ENCODE data around the gene PTPN14.

Gene PTPN14

DNA sequence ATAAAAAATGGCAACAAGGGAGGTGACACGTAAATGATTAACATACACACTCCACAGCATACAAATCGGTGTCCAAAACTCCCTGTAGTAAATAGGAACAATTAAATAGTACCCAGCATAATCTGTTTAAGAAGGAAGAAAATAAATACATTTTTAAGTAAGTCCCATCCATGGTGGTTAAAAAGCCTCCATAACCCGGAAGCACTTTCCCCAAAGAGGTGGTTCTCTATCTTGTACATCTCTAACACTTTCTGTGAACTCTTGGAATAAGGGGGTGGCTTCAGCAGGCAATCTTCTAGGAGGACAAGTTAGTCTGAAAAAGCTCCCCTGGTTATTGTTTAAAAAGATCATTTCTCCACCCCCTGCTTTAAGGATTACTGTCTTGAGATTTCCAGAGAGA lies 76.9 kb downstream of the PTPN14 start:
- no peak for DNase-seq

DNA sequence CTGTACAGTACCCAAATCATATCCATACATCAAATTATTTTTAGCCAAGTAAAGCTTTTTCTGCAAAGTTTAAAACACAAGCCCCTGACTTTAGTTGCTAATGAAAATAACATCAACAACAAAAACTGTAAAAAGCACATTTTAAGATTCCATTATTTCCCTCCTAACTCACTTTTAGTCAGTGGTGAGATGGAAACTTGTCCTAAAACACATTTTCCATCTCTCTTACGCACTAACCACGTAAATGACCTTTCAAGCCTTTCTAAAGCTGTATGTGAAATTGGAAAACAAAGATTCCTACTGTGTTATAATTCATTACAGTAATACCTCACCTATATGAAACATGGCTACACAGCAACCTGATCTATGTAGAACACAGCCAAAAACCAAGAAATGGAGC lies 77.5 kb downstream of the PTPN14 start:
- no peak for DNase-seq

DNA sequence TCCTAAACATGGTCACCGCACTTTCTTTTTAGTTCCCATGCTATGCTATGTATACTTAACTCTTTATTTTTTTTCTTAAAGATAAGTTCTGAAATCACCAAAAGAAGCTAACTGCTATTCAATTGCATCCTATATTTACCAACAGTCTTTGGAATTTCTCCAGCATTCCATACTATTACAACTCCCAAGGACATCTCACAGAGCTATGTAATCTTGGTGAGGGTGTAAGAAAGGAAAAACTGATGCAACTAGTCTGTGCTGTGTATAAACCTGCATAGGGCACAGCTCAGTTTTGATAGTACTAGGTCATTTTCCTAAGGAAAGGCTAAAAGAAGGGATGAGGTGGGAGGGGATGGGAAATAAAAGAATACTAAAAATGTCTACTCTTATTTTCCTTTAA lies 78.0 kb downstream of the PTPN14 start:
- DNase-seq, result no peak

DNA sequence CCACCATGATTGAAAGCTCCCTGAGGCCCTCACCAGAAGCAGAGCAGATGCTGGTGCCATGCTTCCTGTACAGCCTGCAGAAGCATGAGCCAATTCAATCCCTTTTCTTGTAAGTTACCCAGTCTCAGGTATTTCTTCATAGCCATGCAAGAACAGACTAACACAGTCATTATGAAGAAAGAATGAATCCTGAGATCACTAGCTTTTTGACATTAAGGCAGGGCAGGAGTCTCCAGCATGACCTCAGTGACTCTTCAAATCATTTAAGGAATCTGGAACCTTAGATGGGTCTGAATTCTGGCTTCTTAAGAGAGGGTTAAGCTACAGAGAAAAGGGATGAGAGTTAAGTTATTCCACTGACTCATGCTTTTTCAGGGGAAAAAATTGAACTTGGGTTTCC lies 79.0 kb downstream of the PTPN14 start:
- no peak for DNase-seq

DNA sequence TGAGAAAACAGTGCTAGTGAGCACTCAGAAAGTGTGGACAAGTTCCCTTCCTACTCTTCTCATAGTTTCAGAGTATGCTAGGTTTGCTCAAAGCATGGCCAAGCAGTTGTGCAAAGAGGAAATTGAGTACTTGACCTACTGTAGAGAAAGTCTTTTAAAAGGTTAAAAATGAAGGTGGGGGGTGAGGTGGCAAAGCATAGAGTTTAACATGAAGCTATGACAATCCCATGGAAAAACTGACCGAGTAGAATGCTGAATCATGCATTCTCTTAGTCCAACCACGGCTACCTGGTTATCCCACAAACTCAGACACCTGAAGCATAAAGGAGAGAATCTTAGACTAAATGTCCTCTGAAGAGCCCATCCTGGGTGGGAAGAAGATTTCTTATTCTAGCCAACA lies 79.9 kb downstream of the PTPN14 start:
- no peak for DNase-seq

DNA sequence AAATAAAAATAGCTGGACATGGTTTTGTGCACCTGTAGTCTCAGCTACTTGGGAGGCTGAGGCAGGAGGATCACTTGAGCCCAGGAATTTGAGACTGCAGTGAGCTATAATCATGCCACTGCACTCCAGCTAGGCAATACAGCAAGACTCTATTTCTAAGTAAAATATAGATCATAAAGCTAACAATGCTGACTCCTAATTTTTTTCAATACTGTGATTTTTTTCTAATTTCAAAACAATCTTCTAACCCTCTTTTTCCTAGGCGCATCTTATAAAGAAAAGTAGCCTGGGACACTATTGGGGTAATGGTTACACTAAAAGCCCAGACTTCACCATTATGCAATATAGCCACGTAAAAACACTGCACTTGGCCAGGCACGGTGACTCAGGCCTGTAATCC lies 81.3 kb downstream of the PTPN14 start:
- no peak for DNase-seq

DNA sequence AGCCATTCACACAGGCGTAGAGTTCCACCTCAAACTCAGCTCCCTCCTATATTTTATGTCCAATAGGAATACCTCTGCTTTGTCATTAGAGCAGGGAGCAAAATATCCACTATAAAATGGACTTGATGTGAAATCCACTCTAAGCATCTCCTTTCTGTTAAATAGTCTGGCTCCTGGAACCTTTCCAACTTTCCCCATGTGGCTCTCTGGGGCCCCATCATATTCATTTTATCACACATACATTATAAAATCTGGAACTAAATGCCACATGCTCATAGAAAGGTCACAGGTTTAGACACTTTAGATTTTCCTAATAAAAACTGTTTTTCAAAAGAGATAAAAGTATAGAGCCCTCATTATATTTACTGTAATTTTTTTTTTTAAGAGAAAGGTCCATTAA lies 82.1 kb downstream of the PTPN14 start:
- DNase-seq, result no peak

DNA sequence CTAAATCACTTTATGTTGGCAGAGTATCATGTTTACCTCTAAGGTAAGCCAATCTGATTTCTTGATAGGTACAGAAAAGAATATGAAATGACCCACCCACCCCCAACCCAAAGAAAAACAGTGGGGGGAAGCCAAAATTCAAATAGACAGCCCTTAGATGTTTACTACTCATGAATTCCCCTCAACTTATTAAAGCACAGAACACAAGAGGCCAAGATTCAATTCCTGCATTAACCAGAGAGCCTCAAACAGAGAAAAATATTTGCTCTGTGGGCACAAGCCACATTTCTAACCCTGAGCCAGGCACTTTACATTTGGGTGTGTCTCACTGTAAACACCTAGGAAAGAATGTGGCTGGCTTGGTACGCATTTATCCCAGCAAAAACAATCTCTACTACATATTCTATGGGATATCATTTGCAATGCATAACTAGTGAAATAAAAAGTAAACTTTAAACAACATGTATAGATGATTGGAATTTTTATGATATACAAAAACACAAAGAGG lies 84.3 kb downstream of the PTPN14 start:
- DNase-seq, result no peak

DNA sequence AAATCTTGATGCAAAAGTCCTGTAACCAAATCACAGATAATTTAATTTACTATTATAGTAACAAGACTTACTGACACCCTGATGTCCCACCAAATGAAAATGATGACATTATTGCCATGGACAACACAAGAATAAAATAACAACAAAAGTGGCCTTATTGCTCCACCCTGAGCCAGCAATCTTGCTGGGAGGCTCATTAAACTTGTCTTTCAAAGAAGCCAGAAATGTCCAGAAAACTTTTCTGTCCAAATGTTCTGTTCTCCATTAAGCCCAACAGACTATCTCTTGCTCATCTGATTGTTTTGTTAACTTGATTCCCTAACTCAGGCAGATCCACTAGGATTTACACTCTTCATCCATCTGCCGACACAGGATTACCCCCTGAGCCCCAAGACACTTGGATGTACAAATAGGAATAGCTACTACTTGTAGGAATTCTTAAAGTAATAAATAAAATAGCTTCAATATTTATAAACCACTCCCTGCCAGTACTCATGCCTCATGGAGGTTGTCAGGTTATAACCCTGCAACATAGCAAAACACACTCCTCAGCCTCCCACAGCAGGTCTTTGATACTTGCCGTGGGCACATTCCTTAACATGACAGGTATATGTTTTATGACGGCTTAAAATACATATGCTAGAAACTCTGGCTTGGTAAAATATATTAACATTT lies 84.9 kb downstream of the PTPN14 start:
- DNase-seq, result no peak

DNA sequence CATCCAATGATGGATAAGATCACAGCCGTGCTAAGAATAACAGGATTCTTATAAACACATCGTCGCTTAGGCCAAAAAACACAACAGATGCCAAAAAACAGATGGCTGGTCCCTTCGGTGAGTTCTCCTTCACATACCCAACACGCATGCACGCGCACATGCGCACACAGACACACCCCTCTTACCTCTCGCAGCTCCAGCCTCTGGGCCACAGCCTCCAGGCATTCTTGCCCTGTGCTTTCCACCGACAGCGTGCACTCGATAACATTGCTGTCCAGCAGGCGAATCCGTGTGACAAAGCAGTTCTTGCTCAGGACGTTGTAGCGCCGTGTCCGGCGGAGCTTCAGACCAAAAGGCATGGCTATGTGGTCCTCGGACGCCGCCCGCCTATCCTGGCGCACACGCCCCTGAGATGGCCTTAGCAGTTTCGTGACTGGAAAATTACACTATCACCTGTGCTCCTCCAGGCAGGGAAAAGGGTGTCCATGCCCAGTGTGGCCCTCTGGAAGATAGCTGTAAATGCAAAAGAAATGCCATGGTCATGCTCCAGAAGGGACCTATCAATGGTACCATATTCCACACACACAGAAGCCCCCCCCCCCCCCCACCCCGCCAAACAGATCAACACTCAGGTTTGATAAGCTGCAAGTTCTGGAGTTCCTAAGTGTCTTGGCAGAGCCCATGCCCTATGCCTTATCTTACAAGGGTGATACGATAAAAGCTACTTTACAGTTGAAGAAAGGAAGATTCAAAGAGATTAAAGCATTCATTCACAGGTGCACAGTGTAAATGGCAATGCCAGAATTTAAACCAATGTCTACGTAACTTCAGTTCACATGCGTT lies 86.7 kb downstream of the PTPN14 start:
- DNase-seq, result no peak

DNA sequence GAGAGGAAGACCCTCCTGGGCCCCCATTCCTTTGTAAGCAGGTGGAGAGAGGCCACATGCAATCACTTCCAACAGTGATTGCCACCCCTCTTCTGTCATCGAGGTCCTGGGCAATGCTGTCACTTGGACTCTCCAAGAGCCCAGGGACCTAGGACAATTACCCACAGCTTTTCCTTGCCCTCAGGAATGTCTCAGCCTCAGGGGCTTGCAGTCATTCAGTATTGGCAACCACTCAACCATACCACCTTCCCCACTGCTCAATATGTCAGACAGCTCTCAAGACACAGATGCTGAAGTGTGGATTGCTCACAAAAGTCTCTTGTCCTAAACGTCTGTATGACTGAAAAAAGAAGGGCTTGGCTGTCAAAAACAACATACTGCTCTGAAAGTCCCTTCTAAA lies 87.8 kb downstream of the PTPN14 start:
- DNase-seq, result no peak

DNA sequence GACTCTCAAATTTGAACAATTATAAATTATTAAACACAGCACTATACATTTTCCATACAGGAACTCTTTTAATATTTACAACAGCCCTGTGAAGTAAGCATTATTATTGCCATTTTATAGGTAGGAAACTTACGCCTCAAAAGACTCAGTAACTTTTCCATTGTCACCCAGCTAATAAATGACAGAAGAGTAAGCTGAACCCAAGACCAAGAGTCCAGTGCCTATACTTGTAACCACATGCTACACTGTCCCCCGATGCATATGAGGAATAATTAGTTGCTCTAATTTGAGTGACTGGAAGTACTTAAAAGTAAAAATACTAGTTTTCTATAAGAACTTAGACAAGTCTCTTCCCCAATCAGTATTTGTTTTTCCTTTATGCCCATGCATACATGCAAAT lies 88.5 kb downstream of the PTPN14 start:
- DNase-seq, result no peak

DNA sequence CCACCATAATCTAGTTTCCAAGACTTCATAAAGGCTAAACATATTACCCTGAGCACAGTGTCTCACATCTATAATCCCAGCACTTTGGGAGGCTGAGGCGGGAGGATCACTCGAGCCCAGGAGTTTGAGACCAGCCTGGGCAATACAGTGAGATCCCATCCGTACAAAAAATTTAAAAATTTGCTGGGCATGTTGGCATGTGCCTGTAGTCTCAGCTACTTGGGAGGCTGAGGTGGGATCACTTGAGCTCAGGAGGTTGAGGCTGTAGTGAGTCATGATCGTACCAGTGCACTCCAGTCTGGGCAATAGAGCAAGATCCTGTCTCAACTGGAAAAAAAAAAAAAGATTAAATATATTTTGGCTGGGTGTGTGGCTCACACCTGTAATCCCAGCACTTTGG lies 90.1 kb downstream of the PTPN14 start:
- DNase-seq, result no peak

DNA sequence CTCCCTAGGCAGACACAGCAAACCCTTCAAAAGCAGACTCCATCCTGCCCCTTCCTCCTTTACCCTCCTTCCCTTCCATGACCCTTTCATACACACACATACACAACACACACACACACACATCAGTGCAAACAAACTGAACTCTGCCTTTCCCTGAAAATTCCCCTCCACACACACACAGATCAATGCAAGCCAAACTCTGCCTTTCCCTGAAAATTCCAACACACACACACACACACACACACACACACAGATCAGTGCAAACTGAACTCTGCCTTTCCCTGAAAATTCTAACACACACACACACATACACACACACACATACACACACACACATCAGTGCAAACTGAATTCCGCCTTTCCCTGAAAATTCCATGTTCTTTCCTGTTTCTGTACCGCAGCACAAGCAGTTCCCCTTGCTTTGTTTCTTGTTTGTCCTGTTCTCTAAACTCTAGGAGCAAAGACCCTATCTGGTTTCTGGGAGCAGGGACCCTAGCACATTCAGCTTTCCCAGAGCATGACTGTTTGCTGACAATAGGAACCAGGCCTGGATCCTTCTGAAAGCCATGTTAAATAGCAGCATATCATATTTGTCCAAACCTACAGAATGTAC lies 91.0 kb downstream of the PTPN14 start:
- no peak for DNase-seq

DNA sequence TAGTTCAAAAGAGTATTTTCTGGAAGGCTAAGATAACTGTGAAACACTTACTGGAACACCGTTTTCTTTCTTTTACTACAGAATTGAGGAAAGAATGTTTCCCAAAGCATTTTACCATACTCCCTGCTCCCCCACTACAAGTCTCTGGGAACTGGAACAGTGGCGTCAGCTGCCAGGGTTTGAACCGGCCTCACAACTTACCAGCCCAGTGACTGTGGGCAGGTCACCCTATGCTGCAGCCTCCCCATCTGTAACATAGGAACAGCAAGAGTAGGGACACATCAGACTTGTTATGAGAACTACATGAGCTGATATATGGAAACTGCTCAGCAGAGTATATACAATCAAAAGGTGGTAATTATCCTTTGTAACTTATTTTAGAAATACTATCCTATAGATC lies 91.5 kb downstream of the PTPN14 start:
- DNase-seq, result no peak

DNA sequence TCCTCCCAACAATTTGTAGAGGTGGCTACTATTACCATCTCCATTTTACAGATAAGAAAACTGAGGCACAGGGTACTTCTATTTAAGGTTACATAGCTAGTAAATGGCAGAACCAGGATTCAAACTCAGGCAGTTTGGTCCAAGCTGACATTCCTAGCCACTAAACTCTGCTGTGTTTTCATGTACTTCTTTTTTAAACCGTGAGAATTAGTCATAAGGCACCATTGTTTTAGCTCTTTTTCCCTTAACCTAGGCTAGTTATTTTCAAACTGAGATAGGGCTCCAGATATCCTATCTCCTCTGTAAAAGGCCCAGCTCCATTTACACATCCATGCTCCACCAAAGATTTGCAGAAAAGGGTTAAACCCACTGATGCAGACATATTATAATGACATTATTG lies 92.9 kb downstream of the PTPN14 start:
- no peak for DNase-seq

DNA sequence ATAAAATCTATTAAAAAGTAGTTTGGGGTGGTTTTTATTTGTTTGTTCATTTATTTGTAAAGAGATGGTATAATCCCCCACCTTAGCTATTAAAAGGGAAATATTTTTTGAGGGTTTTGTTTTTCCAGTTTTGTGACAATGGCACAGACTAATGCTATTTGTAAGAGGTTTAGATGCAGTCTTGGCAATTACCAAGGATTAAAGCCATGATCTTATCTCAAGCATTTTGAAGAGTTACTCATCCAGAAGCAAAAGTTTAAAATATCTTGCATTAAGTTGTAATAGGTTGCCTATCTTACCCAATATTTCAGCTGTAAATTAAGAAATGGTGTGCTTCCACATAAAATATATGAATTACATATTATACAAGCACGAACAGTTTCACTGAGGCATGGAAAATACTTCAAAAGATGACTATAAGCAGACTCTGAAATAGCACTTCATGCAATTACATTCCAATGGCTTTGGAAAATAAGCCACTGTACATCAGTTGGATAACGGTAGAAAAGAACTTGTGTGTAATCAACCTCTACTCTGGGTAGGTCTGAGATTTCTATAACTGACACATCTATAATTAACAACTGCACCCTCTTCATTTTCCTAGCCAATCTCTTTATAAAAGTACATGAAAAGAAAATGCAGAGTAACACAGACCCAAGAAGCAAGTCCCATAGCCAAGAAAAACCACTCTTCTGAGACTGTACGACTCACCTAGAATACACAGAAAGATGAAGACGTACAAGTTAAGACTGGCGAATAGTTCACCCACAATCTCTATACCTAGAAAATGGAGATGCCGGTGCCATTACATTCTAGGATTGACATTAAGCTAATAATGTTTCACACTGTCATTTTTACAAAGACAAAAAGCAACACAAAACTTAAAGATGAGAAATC lies 95.2 kb downstream of the PTPN14 start:
- DNase-seq, result no peak

DNA sequence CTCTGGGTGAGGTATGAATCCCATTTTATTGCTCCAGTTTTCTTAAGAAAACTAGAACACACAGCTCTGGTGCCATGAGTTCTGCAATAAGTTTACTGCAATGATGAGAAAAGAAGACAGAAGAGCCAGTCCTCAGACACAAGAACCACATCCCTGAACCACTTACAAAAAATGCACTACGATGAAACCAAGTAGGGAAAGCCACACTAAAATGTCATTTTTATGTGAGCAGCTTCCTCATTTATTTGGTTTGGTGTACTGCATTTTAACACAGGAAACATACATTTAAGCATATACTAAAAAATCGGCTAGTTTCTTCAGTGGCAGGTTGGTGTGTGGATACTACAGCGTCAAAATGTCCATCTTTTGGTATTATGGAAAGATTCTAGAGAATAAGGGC lies 95.9 kb downstream of the PTPN14 start:
- no peak for DNase-seq

DNA sequence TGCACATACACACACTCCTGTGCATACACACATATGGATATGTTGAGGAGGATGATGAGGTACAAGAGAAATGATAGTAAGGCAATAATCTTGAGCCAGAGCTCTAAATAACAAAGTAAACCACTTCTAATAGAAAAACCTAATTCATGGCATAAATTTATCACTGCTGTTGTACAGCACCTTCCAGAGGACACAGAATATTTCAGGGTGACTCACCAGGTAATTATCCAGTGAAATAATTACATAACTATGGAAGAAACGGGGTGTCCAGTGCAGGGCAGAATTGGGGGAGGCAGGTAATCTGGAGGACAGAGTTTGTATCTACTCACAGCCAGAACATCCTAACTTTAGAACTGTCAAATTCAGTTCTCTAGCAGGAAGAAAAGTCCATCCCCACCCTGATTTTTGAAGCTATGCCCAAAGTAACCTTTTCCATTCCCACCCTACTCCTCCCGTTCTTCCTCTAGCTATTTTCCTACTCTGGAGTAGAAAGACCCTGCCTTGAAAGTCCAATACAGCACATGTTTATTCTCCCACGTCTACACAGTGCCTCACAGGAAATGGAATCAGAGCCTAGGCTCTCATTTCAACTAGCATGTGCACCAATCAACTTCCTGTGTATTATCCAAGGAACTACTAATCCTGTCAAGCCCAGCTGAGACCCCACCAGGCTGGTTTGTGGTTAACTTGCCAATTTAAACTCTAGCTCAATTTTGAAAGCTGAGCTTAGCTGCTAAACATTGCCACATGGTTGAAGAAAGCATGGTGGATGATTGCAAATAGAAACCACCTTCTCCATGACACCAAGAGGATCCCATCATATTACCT lies 96.6 kb downstream of the PTPN14 start:
- no peak for DNase-seq

DNA sequence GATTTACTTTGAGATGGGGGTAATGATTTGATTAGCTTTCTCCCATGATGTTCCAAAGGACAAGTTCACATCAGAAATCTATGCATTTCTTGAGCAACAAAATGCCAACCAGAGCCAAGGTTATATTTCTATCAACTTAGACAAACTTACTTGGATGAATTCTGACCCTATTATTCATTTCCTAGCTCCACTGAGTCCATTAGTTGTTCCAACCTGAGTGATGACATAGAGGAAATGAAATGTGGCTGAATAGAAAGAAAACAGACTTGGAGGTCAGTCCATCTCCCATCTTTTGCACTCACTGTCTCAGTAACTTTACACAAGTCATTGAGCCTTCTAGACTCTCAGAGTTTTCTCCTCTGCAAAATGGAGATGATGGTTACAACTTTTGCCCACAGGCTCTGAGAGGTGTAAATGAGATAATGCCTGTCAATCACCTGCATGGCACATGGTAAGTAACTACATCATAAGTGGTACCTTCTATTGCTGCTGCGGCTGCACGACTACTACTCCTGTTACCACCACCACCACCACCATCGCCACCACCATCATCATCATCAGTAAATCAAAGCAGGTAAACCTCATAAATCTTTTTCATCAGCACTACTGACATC lies 98.2 kb downstream of the PTPN14 start:
- no peak for DNase-seq

DNA sequence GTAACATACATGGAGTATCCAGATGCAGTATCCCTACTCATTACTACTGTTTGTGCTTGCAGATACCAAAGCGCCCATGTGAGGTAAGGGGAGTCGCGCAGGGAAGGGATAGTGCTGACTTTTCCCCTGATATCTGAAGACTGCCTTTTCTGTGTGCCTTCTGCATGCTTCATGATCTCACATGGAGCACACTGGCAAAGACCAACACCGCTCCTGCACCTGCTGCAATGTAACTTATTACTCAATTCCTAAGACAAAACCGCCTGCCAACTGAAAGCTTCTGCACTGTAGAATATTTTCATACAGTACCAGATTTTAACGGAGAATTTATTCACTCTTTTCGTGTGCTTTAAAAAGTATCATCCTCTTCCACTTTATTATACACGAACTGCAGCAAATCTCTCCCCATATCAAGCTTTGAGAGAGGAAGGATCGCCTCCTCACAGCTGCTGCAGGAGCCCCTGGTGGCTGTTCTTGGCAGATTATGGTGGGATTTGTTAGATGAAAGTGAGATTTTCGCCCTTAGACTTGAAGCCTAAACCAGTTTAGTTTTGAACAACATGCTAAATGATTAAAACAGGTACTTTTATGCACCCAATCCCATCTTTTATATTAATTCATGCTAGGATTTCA lies 99.1 kb downstream of the PTPN14 start:
- no peak for DNase-seq

Measured in inflammatory macrophage (primary cell).